GM13977 (cell line): Measurements from ENCODE around the gene DNAJC5.

ENCODE experiments used
- DNase-seq: peaks from one replicate; pipeline ENCODE4 v3.0.0; 2012; ENCODE audit warnings: low spot score
- CTCF ChIP-seq: IDR thresholded peaks from 2 replicates; pipeline ENCODE4 v1.5.1; 2012; ENCODE audit warnings: mild to moderate bottlenecking, control low read depth; ENCODE audit not compliant: insufficient read depth; ENCODE audit errors: extremely low read depth, missing control alignments
- in situ Hi-C: fragments of 300-500 bp; cut with MboI; formaldehyde crosslinking; loops from one replicate; pipeline ENCODE4 v1.12.0; 2022; ENCODE audit warnings: low sequenced_read_pairs, low pct_unique_long_range_greater_than_20kb, mixed read lengths, inconsistent platforms; ENCODE audit not compliant: unreplicated experiment

The DNAJC5 gene

GRCh38 chr20:63897978-63898561 lies 3.1 kb downstream of the DNAJC5 start:
- DNase-seq = no peak
- TF ChIP-seq CTCF = no peak
- in situ Hi-C loops = no loop called here

- in situ Hi-C loops = no loop called here
- no peak for DNase-seq
- TF ChIP-seq CTCF = no peak
These were observed 4.1 kb downstream of the DNAJC5 start for GRCh38 chr20:63898882-63899558.

GRCh38 chr20:63900413-63900812 lies 5.5 kb downstream of the DNAJC5 start:
- in situ Hi-C loops = no loop called here
- TF ChIP-seq CTCF = no peak
- no peak for DNase-seq

- no peak for DNase-seq
- in situ Hi-C loops = no loop called here
- no peak for TF ChIP-seq CTCF
These were observed 9.1 kb downstream of the DNAJC5 start for GRCh38 chr20:63903796-63904561.

- DNase-seq = no peak
- no peak for TF ChIP-seq CTCF
- in situ Hi-C loops = no loop called here
These were observed 13.2 kb downstream of the DNAJC5 start for GRCh38 chr20:63908008-63908682.

GRCh38 chr20:63911176-63911575 lies 16.2 kb downstream of the DNAJC5 start:
- DNase-seq = no peak
- in situ Hi-C loops = no loop called here
- TF ChIP-seq CTCF = no peak
